ENCODE results near the gene ZNF625.
"Not testable (repeated sequence)": the region's sequence is repeated elsewhere in the genome, so short reads cannot be mapped to it uniquely, and the experiment has no call there.

The ZNF625 gene

GRCh38 chr19:12111176-12111575 lies 45.4 kb downstream of the ZNF625 start:
- DNase-seq (ENCODE audit: low read depth, low spot score) = no peak
- Histone ChIP-seq H3K9ac (ENCODE audit: insufficient read length, low read depth) (no peak overlapping the region), H3K36me3 (ENCODE audit: insufficient read depth, insufficient read length, low read length) (peaks cover 75% of the 10 kb centered on the region), H3K27me3 (ENCODE audit: insufficient read depth, insufficient read length) (no peaks in the 10 kb centered on the region), H3K4me1 (ENCODE audit: insufficient read depth, insufficient read length) (no peaks in the 10 kb centered on the region), H3K4me3 (ENCODE audit: insufficient read length, low read depth) (no peak overlapping the region), H3K9me3 (ENCODE audit: insufficient read depth, low read length) (peaks cover 64% of the 10 kb centered on the region)
- no peak for TF ChIP-seq YY1 (IDR thresholded peaks at IDR 0.05; ENCODE audit: insufficient read depth, insufficient read length)
- no peak for TF ChIP-seq ZNF274 (IDR thresholded peaks at IDR 0.05; ENCODE audit: low read depth, low read length)
- no peak for TF ChIP-seq SUZ12 (IDR thresholded peaks at IDR 0.05; ENCODE audit: extremely low read depth, insufficient read depth, insufficient read length)

DNA sequence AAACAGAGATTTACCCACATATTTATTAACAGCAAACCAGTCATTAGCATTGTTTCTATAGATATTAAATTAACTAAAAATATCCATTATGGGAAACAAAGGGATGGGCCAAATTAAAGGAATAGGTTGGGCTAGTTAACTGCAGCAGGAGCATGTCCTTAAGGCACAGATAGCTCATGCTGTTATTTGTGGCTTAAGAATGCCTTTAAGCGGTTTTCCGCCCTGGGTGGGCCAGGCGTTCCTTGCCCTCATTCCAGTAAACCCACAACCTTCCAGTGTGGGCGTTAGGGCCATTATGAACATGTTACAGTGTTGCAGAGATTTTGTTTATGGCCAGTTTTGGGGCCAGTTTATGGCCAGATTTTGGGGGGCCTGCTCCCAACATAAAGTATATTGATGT lies 52.6 kb downstream of the ZNF625 start:
- DNase-seq (ENCODE audit: low read depth, low spot score); H3K9ac ChIP-seq (ENCODE audit: insufficient read length, low read depth); H3K4me1 ChIP-seq (ENCODE audit: insufficient read depth, insufficient read length); H3K4me3 ChIP-seq (ENCODE audit: insufficient read length, low read depth); H3K27me3 ChIP-seq (ENCODE audit: insufficient read depth, insufficient read length): not testable (repeated sequence)
- H3K9me3 ChIP-seq (ENCODE audit: insufficient read depth, low read length) = peaks cover 33% of the 10 kb centered on the region
- peaks cover 27% of the 10 kb centered on the region for H3K36me3 ChIP-seq (ENCODE audit: insufficient read depth, insufficient read length, low read length)

- H3K9ac ChIP-seq (ENCODE audit: insufficient read length, low read depth) = no peak overlapping the region
- H3K27me3 ChIP-seq (ENCODE audit: insufficient read depth, insufficient read length) = no peaks in the 10 kb centered on the region
- H3K4me3 ChIP-seq (ENCODE audit: insufficient read length, low read depth) = no peak overlapping the region
- H3K4me1 ChIP-seq (ENCODE audit: insufficient read depth, insufficient read length) = no peaks in the 10 kb centered on the region
- TF ChIP-seq YY1 (IDR thresholded peaks at IDR 0.05; ENCODE audit: insufficient read depth, insufficient read length) (no peak), ZNF274 (IDR thresholded peaks at IDR 0.05; ENCODE audit: low read depth, low read length) (no peak), SUZ12 (IDR thresholded peaks at IDR 0.05; ENCODE audit: extremely low read depth, insufficient read depth, insufficient read length) (no peak)
- H3K9me3 ChIP-seq (ENCODE audit: insufficient read depth, low read length) = peaks cover 45% of the 10 kb centered on the region
- H3K36me3 ChIP-seq (ENCODE audit: insufficient read depth, insufficient read length, low read length) = peaks cover 45% of the 10 kb centered on the region
- DNase-seq (ENCODE audit: low read depth, low spot score) = no peak
Observed at GRCh38 chr19:12098040-12098439, 58.5 kb downstream of the ZNF625 start.

- TF ChIP-seq SUZ12 (IDR thresholded peaks at IDR 0.05; ENCODE audit: extremely low read depth, insufficient read depth, insufficient read length) (no peak), ZNF274 (IDR thresholded peaks at IDR 0.05; ENCODE audit: low read depth, low read length) (no peak), YY1 (IDR thresholded peaks at IDR 0.05; ENCODE audit: insufficient read depth, insufficient read length) (no peak)
- H3K9me3 ChIP-seq (ENCODE audit: insufficient read depth, low read length) = peaks cover 42% of the 10 kb centered on the region
- no peaks in the 10 kb centered on the region for H3K27me3 ChIP-seq (ENCODE audit: insufficient read depth, insufficient read length)
- DNase-seq (ENCODE audit: low read depth, low spot score) = no peak
- no peak overlapping the region for H3K9ac ChIP-seq (ENCODE audit: insufficient read length, low read depth)
- H3K36me3 ChIP-seq (ENCODE audit: insufficient read depth, insufficient read length, low read length) = peaks cover 43% of the 10 kb centered on the region
- no peak overlapping the region for H3K4me3 ChIP-seq (ENCODE audit: insufficient read length, low read depth)
- H3K4me1 ChIP-seq (ENCODE audit: insufficient read depth, insufficient read length) = no peaks in the 10 kb centered on the region
Observed at GRCh38 chr19:12095111-12095790, 61.3 kb downstream of the ZNF625 start.

Measured in NT2/D1 (cell line).